ENCODE measurements around the gene ACD.

DNA sequence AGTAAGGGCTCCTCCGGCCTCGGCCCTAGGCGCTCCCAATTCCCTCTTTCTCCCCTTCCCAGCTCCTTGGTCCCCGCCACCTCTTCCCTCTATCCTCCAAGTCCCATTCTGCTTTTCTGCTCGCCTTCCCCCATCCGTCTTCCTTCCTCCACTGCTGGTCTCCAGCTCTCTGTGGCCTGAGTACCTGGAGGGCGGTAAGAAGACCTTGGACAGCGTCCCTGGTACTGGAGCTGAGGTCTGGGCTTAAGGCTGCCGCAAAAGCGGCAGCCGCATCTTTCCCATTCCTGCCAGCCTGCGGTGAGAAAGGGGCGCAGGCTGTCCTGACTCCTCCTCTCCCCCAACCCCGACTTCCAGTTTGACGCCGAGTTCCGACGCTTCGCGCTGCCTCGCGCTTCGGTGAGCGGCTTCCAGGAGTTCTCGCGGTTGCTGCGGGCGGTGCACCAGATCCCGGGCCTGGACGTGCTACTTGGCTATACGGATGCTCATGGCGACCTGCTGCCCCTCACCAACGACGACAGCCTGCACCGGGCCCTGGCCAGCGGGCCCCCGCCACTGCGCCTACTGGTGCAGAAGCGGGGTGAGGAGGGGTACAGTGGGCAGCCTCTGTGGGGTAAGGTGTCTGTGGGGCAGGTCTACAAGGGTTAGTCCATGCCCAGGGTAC, 1.2 kb upstream of the ACD start:
- no peak for TF ChIP-seq EZH2 (IDR thresholded peaks at IDR 0.05; ENCODE audit: low read depth)
- TF ChIP-seq, protein P1, sequence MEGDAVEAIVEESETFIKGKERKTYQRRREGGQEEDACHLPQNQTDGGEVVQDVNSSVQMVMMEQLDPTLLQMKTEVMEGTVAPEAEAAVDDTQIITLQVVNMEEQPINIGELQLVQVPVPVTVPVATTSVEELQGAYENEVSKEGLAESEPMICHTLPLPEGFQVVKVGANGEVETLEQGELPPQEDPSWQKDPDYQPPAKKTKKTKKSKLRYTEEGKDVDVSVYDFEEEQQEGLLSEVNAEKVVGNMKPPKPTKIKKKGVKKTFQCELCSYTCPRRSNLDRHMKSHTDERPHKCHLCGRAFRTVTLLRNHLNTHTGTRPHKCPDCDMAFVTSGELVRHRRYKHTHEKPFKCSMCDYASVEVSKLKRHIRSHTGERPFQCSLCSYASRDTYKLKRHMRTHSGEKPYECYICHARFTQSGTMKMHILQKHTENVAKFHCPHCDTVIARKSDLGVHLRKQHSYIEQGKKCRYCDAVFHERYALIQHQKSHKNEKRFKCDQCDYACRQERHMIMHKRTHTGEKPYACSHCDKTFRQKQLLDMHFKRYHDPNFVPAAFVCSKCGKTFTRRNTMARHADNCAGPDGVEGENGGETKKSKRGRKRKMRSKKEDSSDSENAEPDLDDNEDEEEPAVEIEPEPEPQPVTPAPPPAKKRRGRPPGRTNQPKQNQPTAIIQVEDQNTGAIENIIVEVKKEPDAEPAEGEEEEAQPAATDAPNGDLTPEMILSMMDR (conservative IDR thresholded peaks at IDR 0.05): no peak

All from PC-9 (cell line).